ENCODE data around the gene NT5C2.
"Not testable (repeated sequence)": the region's sequence is repeated elsewhere in the genome, so short reads cannot be mapped to it uniquely, and the experiment has no call there.

The NT5C2 gene

GRCh38 chr10:103207643-103208042 is 14.6 kb upstream of the NT5C2 start:
- Mint-ChIP-seq H3K27me3 (ENCODE audit: low read depth) (peaks cover 13% of the 10 kb centered on the region), H3K9me3 (peaks cover 15% of the 10 kb centered on the region)
- H3K4me3 Mint-ChIP-seq; H3K36me3 Mint-ChIP-seq (ENCODE audit: low read depth); H3K4me1 Mint-ChIP-seq (ENCODE audit: low read depth); H3K27ac Mint-ChIP-seq: not testable (repeated sequence)

- Mint-ChIP-seq H3K27me3 (ENCODE audit: low read depth) (peaks cover 13% of the 10 kb centered on the region), H3K27ac (no peak overlapping the region), H3K36me3 (ENCODE audit: low read depth) (peaks cover 1% of the 10 kb centered on the region), H3K9me3 (peaks cover 10% of the 10 kb centered on the region), H3K4me1 (ENCODE audit: low read depth) (no peaks in the 10 kb centered on the region), H3K4me3 (no peak overlapping the region)
These were observed 14.1 kb upstream of the NT5C2 start for GRCh38 chr10:103207141-103207540.

DNA sequence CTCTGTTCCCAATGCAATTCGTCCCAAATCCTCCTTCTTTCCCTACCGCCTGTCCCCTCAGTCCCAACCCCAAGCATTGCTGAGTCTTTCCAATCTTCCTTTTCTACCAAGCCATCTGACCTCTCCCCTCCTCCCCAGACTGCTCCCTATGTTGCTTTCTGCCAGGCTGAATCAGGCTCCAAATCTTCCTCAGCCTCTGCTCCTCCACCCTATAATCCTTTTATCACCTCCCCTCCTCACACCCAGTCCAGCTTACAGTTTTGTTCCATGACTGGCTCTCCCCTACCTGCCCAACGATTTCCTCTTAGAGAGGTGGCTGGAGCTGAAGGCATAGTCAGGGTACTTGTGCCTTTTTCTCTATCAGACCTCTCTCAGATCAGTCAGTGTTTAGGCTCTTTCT is 13.6 kb upstream of the NT5C2 start:
- peaks cover 13% of the 10 kb centered on the region for H3K27me3 Mint-ChIP-seq (ENCODE audit: low read depth)
- not testable (repeated sequence) for H3K9me3 Mint-ChIP-seq; H3K4me1 Mint-ChIP-seq (ENCODE audit: low read depth); H3K4me3 Mint-ChIP-seq; H3K27ac Mint-ChIP-seq; H3K36me3 Mint-ChIP-seq (ENCODE audit: low read depth)

GRCh38 chr10:103205401-103205800 is 12.3 kb upstream of the NT5C2 start:
- not testable (repeated sequence) for H3K4me1 Mint-ChIP-seq (ENCODE audit: low read depth); H3K9me3 Mint-ChIP-seq; H3K27ac Mint-ChIP-seq; H3K36me3 Mint-ChIP-seq (ENCODE audit: low read depth); H3K4me3 Mint-ChIP-seq
- H3K27me3 Mint-ChIP-seq (ENCODE audit: low read depth) = peaks cover 13% of the 10 kb centered on the region

- H3K36me3 Mint-ChIP-seq (ENCODE audit: low read depth) = no peaks in the 10 kb centered on the region
- H3K9me3 Mint-ChIP-seq = peaks cover 6% of the 10 kb centered on the region
- no peaks in the 10 kb centered on the region for H3K4me1 Mint-ChIP-seq (ENCODE audit: low read depth)
- no peak overlapping the region for H3K4me3 Mint-ChIP-seq
- H3K27ac Mint-ChIP-seq = no peak overlapping the region
- H3K27me3 Mint-ChIP-seq (ENCODE audit: low read depth) = peaks cover 13% of the 10 kb centered on the region
These were observed 11.5 kb upstream of the NT5C2 start for GRCh38 chr10:103204353-103205255.

GRCh38 chr10:103203466-103203865 is 10.4 kb upstream of the NT5C2 start:
- Mint-ChIP-seq H3K4me1 (ENCODE audit: low read depth) (no peaks in the 10 kb centered on the region), H3K4me3 (no peak overlapping the region), H3K27ac (no peak overlapping the region), H3K36me3 (ENCODE audit: low read depth) (no peaks in the 10 kb centered on the region), H3K27me3 (ENCODE audit: low read depth) (peaks cover 13% of the 10 kb centered on the region), H3K9me3 (peaks cover 6% of the 10 kb centered on the region)

DNA sequence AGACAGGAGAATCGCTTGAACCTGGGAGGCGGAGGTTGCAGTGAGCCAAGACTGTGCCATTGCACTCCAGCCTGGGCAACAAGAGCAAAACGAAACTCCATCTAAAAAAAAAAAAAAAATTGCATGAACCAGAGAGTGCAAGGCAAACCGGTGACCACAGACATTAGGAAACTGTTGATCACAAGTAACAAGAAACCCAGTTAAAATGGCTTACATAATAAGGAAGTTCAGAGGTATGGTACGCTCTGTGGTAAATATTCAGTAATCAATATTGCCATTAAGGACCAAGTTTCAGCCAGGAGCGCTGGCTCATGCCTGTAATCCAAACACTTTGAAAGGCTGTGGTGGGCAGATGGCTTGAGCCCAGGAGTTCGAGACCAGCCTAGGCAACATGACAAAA is 9.2 kb upstream of the NT5C2 start:
- Mint-ChIP-seq H3K36me3 (ENCODE audit: low read depth) (no peaks in the 10 kb centered on the region), H3K4me3 (no peak overlapping the region), H3K27ac (no peak overlapping the region), H3K27me3 (ENCODE audit: low read depth) (peaks cover 13% of the 10 kb centered on the region), H3K9me3 (peaks cover 6% of the 10 kb centered on the region), H3K4me1 (ENCODE audit: low read depth) (peaks cover 6% of the 10 kb centered on the region)

GRCh38 chr10:103199488-103199887 is 6.4 kb upstream of the NT5C2 start:
- Mint-ChIP-seq H3K27ac (no peak overlapping the region), H3K4me1 (ENCODE audit: low read depth) (peaks cover 9% of the 10 kb centered on the region), H3K9me3 (no peaks in the 10 kb centered on the region), H3K4me3 (no peak overlapping the region), H3K27me3 (ENCODE audit: low read depth) (no peaks in the 10 kb centered on the region), H3K36me3 (ENCODE audit: low read depth) (no peaks in the 10 kb centered on the region)

- Mint-ChIP-seq H3K36me3 (ENCODE audit: low read depth) (no peaks in the 10 kb centered on the region), H3K4me1 (ENCODE audit: low read depth) (peaks cover 14% of the 10 kb centered on the region), H3K4me3 (no peak overlapping the region), H3K9me3 (no peaks in the 10 kb centered on the region), H3K27me3 (ENCODE audit: low read depth) (no peaks in the 10 kb centered on the region), H3K27ac (no peak overlapping the region)
These were observed 5.6 kb upstream of the NT5C2 start for GRCh38 chr10:103198648-103199047.

DNA sequence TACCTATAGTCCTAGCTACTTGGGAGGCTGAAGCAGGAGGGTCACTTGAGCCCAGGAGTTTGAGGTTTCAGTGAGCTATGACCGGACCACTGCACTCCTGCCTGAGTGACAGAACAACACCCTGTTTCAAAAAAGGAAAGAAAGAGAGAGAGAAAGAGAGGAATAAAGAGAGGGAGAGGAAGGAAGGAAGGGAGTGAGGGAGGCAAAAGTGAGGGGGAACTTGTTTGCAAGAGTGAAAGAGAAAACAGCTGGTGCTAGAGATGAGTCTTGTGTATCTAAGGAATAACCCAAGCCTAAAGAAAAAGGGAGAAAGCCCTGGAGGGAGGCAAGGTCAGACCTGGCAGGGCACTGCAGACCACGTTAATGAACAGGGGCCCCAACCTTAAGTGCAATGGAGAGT is 4.8 kb upstream of the NT5C2 start:
- Mint-ChIP-seq H3K27ac (no peak overlapping the region), H3K36me3 (ENCODE audit: low read depth) (no peaks in the 10 kb centered on the region), H3K27me3 (ENCODE audit: low read depth) (no peaks in the 10 kb centered on the region), H3K4me3 (no peak overlapping the region), H3K4me1 (ENCODE audit: low read depth) (peaks cover 18% of the 10 kb centered on the region), H3K9me3 (no peaks in the 10 kb centered on the region)

- Mint-ChIP-seq H3K27ac (no peak overlapping the region), H3K4me3 (no peak overlapping the region)
These were observed 4.1 kb upstream of the NT5C2 start for GRCh38 chr10:103197174-103197573.

GRCh38 chr10:103196516-103196915 is 3.4 kb upstream of the NT5C2 start:
- no peaks in the 10 kb centered on the region for H3K9me3 Mint-ChIP-seq
- H3K27me3 Mint-ChIP-seq (ENCODE audit: low read depth) = no peaks in the 10 kb centered on the region
- no peak overlapping the region for H3K27ac Mint-ChIP-seq
- peaks cover 23% of the 10 kb centered on the region for H3K4me1 Mint-ChIP-seq (ENCODE audit: low read depth)
- no peak overlapping the region for H3K4me3 Mint-ChIP-seq
- H3K36me3 Mint-ChIP-seq (ENCODE audit: low read depth) = peaks cover 5% of the 10 kb centered on the region

More at GRCh38 chr10:103197174-103197573, 4.1 kb upstream of the NT5C2 start:
- H3K36me3 Mint-ChIP-seq (ENCODE audit: low read depth) = peaks cover 2% of the 10 kb centered on the region
- no peaks in the 10 kb centered on the region for H3K9me3 Mint-ChIP-seq
- H3K4me1 Mint-ChIP-seq (ENCODE audit: low read depth) = peaks cover 18% of the 10 kb centered on the region
- H3K27me3 Mint-ChIP-seq (ENCODE audit: low read depth) = no peaks in the 10 kb centered on the region

GRCh38 chr10:103193820-103194529 is 903 bp upstream of the NT5C2 start:
- no peaks in the 10 kb centered on the region for H3K9me3 Mint-ChIP-seq
- H3K36me3 Mint-ChIP-seq (ENCODE audit: low read depth) = peaks cover 12% of the 10 kb centered on the region
- H3K27me3 Mint-ChIP-seq (ENCODE audit: low read depth) = no peaks in the 10 kb centered on the region
- H3K27ac Mint-ChIP-seq = peak overlapping the region; percentile 80
- peak overlapping the region; percentile 84 for H3K4me3 Mint-ChIP-seq
- H3K4me1 Mint-ChIP-seq (ENCODE audit: low read depth) = peaks cover 37% of the 10 kb centered on the region

DNA sequence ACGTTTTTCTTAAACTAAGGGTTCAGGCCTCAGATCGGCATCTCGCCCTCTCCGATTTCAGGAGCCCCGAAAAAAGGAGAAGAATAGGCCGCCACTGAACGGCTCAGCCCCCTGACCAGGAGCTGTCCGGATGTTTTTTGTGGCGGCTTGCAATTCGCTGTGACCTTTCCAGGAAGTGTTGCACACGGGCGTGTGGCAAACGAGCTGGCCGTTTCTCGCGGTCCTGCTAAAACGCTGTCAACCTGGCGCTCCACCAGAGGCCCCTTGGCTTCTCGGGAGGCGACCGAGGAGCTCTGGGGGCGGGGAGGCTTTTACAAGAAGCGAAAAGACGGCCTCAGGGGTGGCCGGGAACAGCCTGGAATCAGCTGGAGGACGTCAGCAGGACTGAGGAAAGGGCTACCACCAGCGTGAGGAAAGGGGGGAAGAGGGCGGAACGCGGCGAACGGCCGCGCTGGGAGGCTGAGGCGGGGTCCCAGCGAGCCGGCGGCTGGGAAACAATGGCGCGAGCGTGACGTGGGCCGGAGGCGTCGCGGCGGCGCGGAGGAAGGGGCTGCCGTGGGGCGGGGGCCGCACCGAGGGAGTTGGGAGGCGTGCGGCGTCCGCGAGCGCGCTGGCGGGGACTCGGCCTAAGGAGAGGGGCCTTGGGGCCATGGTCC is 493 bp downstream of the NT5C2 start:
- H3K27ac Mint-ChIP-seq = peak overlapping the region; percentile 100
- H3K4me1 Mint-ChIP-seq (ENCODE audit: low read depth) = peaks cover 32% of the 10 kb centered on the region
- no peaks in the 10 kb centered on the region for H3K27me3 Mint-ChIP-seq (ENCODE audit: low read depth)
- peaks cover 13% of the 10 kb centered on the region for H3K36me3 Mint-ChIP-seq (ENCODE audit: low read depth)
- H3K4me3 Mint-ChIP-seq = peak overlapping the region; percentile 99
- no peaks in the 10 kb centered on the region for H3K9me3 Mint-ChIP-seq

DNA sequence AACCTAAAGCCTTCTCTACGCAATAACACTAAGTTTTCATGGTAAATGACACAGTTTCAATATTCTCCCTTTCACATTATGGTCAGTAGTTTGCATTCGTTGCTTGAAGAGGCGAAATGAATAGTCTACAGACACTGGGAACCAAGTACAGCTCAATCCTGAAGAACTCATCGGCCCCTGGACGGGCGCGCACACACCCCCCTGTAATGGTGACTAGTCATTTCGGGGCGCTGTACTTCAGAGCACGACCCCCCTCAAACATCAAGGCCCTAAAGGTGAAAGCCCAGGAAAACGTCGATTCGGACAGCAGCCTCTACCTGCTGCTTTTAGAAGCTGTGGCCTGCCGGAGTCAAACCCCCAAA is 1.0 kb downstream of the NT5C2 start:
- Mint-ChIP-seq H3K4me3 (peak overlapping the region; percentile 99), H3K36me3 (ENCODE audit: low read depth) (peaks cover 13% of the 10 kb centered on the region)

More for the DNA sequence above, 1.0 kb downstream of the NT5C2 start:
- H3K27me3 Mint-ChIP-seq (ENCODE audit: low read depth) = no peaks in the 10 kb centered on the region
- no peaks in the 10 kb centered on the region for H3K9me3 Mint-ChIP-seq
- H3K4me1 Mint-ChIP-seq (ENCODE audit: low read depth) = peaks cover 28% of the 10 kb centered on the region
- peak overlapping the region; percentile 100 for H3K27ac Mint-ChIP-seq
